GM23248 (cell line): ENCODE measurements around the gene SSNA1.

Experiments
- EZH2 ChIP-seq: fragments of 200-600 bp; sonication (generic); IDR thresholded peaks from 2 replicates; pipeline ENCODE4 v1.6.1; 2018; ENCODE audit warnings: antibody characterized with exemption, mild to moderate bottlenecking; ENCODE audit not compliant: insufficient read depth, poor library complexity, severe bottlenecking
- EZH2phosphoT487 ChIP-seq: fragments of 200-600 bp; sonication (generic); IDR thresholded peaks from 2 replicates; pipeline ENCODE4 v1.6.1; 2018; ENCODE audit warnings: antibody characterized with exemption, moderate library complexity, mild to moderate bottlenecking, low read depth; ENCODE audit not compliant: insufficient read depth

DNA sequence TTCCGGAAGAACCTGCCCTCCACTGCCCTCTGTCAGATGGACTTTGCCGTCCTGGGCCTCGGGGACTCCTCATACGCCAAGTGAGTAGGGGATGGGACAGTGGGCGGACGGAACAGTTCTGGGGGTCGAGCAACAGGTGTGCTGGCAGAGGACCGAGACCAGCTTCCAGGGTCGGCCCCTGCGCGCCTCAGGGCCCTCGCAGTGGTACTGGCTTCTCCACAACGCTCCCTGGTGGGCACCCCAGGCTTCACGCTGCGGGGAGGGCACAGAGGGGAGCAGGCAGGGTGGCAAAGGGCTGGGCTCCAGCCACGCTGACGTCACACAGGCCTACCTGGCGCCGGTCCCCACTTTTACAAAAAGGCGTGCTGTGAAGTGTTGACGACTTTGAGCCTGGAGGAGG is 24.0 kb downstream of the SSNA1 start:
- TF ChIP-seq EZH2: no peak
- TF ChIP-seq EZH2phosphoT487: no peak
